ENCODE results near the gene RIT1.

GRCh38 chr1:155950829-155951228, 39.7 kb upstream of the RIT1 start:
- TF ChIP-seq, protein P1, sequence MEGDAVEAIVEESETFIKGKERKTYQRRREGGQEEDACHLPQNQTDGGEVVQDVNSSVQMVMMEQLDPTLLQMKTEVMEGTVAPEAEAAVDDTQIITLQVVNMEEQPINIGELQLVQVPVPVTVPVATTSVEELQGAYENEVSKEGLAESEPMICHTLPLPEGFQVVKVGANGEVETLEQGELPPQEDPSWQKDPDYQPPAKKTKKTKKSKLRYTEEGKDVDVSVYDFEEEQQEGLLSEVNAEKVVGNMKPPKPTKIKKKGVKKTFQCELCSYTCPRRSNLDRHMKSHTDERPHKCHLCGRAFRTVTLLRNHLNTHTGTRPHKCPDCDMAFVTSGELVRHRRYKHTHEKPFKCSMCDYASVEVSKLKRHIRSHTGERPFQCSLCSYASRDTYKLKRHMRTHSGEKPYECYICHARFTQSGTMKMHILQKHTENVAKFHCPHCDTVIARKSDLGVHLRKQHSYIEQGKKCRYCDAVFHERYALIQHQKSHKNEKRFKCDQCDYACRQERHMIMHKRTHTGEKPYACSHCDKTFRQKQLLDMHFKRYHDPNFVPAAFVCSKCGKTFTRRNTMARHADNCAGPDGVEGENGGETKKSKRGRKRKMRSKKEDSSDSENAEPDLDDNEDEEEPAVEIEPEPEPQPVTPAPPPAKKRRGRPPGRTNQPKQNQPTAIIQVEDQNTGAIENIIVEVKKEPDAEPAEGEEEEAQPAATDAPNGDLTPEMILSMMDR (IDR thresholded peaks at IDR 0.05) = no peak
- TF ChIP-seq POLR2A (IDR thresholded peaks at IDR 0.05) = no peak
- no peak for TF ChIP-seq POLR2AphosphoS5 (IDR thresholded peaks at IDR 0.05; ENCODE audit: insufficient read depth in 1 of 2, low read depth in 1 of 2)

Measured in vagina (tissue), 2 donors.